ENCODE results near the gene PRKAG2.

- TF ChIP-seq CTCF (IDR thresholded peaks at IDR 0.05) (no peak), POLR2A (IDR thresholded peaks at IDR 0.05) (no peak)
Measured at GRCh38 chr7:151803841-151804240, 73.1 kb downstream of the PRKAG2 start.
